Measurements from ENCODE around the gene KCNG2.

The KCNG2 gene

DNA sequence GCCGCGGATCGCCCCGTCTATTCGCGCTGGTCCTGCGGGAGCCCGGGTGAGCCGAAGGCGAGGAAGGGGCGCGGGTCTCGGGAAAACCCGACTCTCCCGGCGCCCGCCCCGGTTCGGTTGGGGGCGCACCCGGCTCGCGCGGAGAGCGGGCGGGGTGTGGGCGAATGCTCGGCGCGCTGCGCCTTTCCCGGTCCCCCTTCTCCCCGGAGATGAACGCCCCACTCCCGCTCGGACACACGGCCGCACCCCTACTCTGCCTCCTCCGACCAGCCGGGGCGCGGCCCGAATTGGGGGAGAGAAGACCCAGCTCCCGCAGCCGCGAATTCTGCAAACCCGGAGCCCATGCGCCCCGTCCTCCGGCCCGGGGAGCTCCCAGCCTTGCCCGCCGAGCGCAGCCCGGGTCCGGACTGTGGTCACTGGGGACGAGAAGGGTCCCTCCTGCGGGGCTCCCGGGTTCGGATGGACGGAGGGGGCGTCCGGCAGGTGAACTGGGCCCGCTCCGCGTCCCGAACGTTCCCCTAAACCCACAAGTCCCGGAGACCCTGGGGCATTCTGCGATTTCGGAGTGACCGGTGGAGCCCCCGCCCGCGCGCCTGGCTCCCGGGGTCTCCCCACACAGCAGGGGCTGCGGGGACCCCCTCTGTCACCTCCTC is 734 bp downstream of the KCNG2 start:
- in situ Hi-C loops (cut with MboI; ENCODE audit: low sequenced_read_pairs), result no loop called here

DNA sequence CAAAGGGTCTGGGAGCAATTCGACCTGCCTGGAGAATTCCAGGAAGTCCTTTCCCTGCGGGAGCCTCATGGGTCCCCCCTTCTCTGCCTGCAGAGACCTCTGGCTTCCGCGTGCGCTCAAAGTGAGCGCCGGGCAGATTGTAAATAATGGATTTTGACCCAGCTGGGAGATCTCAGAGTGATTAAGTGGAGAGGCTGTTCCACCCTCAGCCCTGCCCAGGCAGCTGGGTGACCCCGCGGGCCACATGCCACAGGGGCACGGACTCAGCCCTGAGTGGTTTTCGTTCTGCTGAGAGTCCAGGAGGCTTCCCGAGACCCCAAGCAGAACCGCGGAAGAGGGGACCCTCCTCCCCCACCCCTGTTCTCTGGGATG is 1.2 kb downstream of the KCNG2 start:
- in situ Hi-C loops (cut with MboI; ENCODE audit: low sequenced_read_pairs), result no loop called here

- in situ Hi-C loops (cut with MboI; ENCODE audit: low sequenced_read_pairs), result no loop called here
Observed at GRCh38 chr18:79799619-79800370, 2.1 kb downstream of the KCNG2 start.

DNA sequence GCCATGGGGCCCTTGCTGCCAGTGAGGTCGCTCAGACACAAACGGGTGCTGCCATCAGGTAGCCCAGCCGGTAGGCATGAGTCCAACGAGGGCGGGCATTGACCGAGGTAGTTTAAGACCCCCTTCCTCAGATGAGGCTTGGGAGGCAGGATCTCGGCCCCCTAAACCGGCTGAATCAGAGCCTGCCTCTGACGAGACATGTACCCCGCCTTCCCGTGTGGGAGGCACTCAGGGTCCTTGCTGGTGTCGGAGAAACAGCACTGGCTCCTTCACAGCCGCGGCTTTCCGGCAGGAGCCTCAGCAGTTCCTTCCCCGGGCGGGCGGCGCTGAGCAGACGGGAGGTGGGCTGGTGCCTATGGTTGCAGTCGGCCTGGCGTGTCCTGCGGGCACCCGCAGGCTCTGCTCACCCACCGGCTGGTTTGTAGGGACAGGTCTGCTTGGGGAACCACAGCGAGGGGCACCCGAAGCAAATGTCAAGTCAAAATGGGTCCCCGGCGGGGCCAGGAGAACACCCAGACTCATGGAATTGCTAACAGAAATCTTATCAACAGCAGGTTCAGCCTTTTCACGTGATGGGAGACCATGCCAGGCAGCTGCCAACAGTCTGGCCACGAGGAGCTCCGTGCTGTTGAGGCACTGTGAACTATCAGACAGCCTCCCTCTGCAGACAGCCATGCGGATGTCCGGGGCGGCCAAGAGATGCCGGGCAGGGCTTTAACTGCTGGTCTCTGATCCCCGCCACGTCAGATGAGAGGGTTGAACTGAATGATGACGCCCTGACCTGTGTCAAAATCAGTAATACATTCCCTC is 2.8 kb downstream of the KCNG2 start:
- in situ Hi-C loops (cut with MboI; ENCODE audit: low sequenced_read_pairs), result no loop called here

GRCh38 chr18:79801217-79801616 is 3.5 kb downstream of the KCNG2 start:
- in situ Hi-C loops (cut with MboI; ENCODE audit: low sequenced_read_pairs), result no loop called here

DNA sequence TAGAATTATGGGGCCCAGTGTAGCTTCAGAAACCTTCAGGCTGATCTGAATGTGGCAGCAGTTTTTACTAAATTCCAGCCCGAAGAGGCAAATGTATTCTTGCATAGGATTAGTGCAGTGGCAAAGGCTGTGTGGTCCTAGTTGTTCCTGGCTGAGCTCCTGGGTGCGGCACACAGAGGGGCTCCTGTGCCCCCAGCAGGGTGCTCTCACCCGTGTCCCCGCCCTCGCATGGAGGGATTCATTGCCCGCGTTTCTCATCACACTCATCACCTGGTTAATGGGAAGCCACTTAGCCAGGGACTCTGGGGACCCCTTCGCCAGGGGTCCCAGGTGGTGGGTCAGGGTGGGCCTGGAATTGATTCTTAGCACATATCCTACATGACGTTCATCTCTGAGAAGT is 3.9 kb downstream of the KCNG2 start:
- in situ Hi-C loops (cut with MboI; ENCODE audit: low sequenced_read_pairs), result no loop called here

DNA sequence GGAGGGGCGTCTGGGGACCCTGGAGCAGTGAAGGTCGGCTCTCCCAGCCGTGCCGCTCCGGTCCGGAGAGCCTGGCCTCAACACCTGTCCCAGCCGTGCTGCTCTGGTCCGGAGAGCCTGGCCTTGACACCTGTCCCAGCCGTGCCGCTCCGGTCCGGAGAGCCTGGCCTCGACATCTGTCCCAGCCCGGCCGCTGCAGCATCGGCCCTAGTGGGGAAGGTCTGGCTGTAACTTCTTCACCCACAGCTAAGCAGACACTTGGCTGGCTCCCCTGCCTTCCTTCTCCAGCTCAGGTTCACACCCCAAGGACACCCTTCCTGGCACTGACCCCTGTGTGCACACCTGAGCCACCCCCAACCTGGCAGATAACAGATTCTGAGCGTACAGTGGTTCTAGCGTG is 4.6 kb downstream of the KCNG2 start:
- in situ Hi-C loops (cut with MboI; ENCODE audit: low sequenced_read_pairs), result no loop called here

GRCh38 chr18:79803611-79804051 is 5.9 kb downstream of the KCNG2 start:
- in situ Hi-C loops (cut with MboI; ENCODE audit: low sequenced_read_pairs), result no loop called here

DNA sequence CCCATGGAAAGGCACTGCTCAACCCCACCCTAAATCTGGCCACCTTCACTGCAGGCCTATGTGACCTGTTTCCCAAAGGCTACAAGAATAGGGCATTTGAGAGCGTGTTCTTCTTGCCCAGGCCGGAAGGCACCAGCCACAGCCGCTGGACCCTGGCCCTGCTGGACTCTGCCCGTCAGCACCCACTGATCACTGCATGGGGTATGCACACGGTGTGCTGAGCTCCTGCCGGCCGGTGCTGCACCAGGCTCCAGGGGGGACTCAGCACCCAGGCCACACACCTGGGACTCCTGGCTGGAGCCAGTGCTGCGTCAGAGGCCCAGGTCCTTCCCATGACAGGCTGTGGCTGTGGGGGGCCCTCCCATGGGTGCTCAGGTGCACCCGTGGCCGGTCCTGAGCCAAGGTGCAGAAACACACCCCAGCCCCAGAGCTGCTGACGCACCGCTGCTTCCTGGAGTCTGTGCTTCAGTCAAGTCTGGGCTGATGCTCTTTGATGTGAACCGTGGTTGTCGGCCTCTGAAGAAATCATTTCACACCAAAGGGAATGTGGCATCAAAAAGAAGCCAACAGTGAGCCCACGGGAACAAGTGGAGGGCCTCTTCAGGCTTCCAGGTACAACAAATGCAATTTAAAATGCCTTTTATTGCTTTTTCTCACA is 6.5 kb downstream of the KCNG2 start:
- in situ Hi-C loops (cut with MboI; ENCODE audit: low sequenced_read_pairs), result no loop called here

- in situ Hi-C loops (cut with MboI; ENCODE audit: low sequenced_read_pairs), result no loop called here
Observed at GRCh38 chr18:79805211-79805887, 7.6 kb downstream of the KCNG2 start.

DNA sequence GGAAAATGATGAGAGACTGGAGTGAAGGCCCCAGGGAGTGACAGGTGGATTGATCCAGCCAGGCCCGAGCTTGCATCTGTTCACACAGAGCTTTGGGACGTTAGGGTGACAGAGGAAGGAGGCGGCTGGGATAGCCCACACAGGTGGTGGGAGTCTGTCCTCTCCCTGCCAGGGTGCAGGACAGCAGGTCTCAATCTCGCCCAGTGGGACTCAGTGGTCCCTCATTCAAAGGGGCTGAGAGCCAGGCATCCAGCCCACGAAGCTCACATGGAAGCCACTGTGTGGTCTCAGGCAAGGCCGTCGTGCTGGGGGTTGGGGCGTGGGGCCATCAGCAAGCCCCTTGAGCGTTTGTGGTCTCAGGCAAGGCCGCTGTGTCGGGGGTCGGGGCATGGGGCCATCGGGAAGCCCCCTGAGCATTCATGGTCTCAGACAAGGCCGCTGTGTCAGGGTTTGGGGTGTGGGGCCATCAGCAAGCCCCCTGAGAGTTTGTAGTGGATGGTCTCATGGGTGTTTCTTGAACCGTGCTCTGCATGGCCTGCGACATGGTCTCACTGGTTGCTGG is 8.3 kb downstream of the KCNG2 start:
- in situ Hi-C loops (cut with MboI; ENCODE audit: low sequenced_read_pairs), result no loop called here

- in situ Hi-C loops (cut with MboI; ENCODE audit: low sequenced_read_pairs), result no loop called here
Observed at GRCh38 chr18:79806976-79807841, 9.5 kb downstream of the KCNG2 start.

DNA sequence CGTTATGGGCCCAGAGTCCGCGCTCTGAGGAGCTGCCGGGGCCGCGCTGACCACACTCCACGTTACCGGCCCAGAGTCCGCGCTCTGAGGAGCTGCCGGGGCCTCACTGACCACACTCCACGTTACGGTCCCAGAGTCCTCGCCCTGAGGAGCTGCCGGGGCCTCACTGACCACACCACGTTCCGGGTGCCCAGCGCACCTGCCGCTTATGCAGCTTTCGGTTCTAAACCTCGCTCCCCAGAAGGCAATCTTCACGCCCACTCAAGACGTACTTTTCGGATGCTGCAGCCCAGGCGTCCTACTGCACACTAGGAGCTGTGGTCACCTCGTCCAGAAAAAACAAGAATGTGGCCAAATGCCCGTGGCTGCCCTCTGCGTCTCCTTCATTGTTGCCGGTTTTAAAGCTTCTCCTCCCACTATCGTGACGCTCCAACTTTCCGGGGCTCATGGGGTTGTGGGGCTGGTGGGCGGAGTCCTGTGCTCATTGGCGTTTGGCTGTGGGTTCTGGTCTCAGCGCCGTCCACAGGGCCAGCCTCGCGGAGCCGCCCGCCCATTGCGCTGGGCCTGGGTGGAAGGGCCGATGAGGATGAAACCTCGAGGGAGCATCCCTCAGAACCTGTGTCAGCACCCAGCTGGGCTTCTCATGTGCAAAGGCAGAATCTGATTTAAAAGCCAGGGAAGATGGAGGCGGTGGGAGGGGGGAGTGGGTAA is 11.9 kb downstream of the KCNG2 start:
- in situ Hi-C loops (cut with MboI; ENCODE audit: low sequenced_read_pairs), result no loop called here

GRCh38 chr18:79812052-79812451 is 14.3 kb downstream of the KCNG2 start:
- in situ Hi-C loops (cut with MboI; ENCODE audit: low sequenced_read_pairs), result no loop called here

DNA sequence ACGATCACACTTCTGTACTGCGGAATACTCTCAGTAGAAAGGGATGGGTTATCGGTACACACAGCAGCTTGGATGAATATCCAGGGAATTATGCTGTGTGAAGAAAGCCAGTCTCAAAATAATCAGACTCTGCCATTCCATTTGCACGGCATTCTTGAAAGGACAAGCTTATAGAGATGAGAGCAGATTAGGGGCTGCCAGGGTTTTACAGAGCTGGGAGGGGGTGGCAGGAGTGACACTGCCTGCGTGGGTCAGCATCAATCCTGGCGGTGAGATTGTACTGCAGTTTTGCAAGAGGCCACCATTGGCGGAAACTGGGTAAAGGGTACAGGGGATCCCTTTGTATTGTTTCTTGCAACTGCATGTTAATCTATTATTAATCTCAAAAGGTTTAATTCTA is 16.6 kb downstream of the KCNG2 start:
- in situ Hi-C loops (cut with MboI; ENCODE audit: low sequenced_read_pairs), result no loop called here

GRCh38 chr18:79815657-79816056 is 17.9 kb downstream of the KCNG2 start:
- in situ Hi-C loops (cut with MboI; ENCODE audit: low sequenced_read_pairs), result no loop called here

DNA sequence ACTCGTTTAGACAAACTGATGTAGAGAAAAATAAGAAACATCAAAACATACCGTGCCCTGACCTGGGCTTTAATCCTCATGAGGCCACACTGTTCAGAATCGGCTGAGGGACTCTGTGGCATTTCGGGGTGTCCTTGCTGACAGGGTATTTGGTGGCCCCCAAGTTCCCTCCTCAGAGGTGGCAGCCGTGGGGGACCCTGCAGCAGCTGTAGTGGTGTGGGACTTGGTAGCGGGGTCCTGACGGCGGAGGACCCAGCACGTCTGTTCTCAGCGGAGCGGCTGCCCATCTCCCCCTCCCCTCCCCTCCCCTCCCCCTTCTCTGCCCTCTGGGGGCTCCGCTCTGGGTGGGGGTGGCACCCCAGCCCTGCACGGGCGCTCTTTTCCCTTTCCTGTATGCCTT is 18.4 kb downstream of the KCNG2 start:
- in situ Hi-C loops (cut with MboI; ENCODE audit: low sequenced_read_pairs), result no loop called here

GRCh38 chr18:79816981-79817606 is 19.4 kb downstream of the KCNG2 start:
- in situ Hi-C loops (cut with MboI; ENCODE audit: low sequenced_read_pairs), result no loop called here

All from HL-60/S4 treated with phorbol 12-myristate 13-acetate at 8.2 ng/mL for 4 days and 3 days (cell line).